Right lobe of liver (tissue), 6 donors: ENCODE results near the gene GPC6. TPM values are rescaled to one million over a fixed set of nuclear protein-coding genes. Genes with fewer than 3 reads are reported as not detected.

Experiments
- ATAC-seq, 4 donors: fragments of 200-7000 bp; cut with Tn5 transposase; one replicate each; pipeline ENCODE4 v1.9.1; 2020; ENCODE audit warnings: mild to moderate bottlenecking in 4 of 4, moderate library complexity in 4 of 4
- DNase-seq, 3 donors: peaks; one replicate each; pipeline ENCODE4 v3.0.0-alpha.2; 2020
- H3K27ac ChIP-seq, 3 donors: fragments of 200-600 bp; one replicate each; pipeline ENCODE4 v1.8.0; 2022
- H3K27me3 ChIP-seq, 2 donors: fragments of 200-600 bp; one replicate each; pipeline ENCODE4 v1.8.0; 2022
- H3K36me3 ChIP-seq, 4 donors: fragments of 200-600 bp; sonication (generic) in 1 of 4; one replicate each; pipeline versions ENCODE4 v1.5.1 to v1.8.0; 2017 to 2022; ENCODE audit warnings: control low read depth in 1 of 4
- H3K4me1 ChIP-seq, 4 donors: fragments of 200-600 bp; sonication (generic) in 1 of 4; one replicate each; pipeline versions ENCODE4 v1.5.1 to v1.8.0; 2017 to 2022; ENCODE audit warnings: control low read depth in 1 of 4
- H3K4me3 ChIP-seq, 3 donors: fragments of 200-600 bp; one replicate each; pipeline ENCODE4 v1.8.0; 2022
- H3K9me3 ChIP-seq, 4 donors: fragments of 200-600 bp; sonication (generic) in 1 of 4; one replicate each; pipeline versions ENCODE4 v1.5.1 to v1.8.0; 2017 to 2022; ENCODE audit warnings: control low read depth in 1 of 4
- CTCF ChIP-seq, 4 donors: fragments of 200-600 bp in 3 of 4; fragments of 450-650 bp in 1 of 4; IDR thresholded peaks; one replicate each; pipeline versions ENCODE4 v1.5.1 to v1.8.0; 2016 to 2022; ENCODE audit warnings: antibody characterized with exemption in 4 of 4, mild to moderate bottlenecking in 2 of 4
- POLR2A ChIP-seq: fragments of 450-650 bp; IDR thresholded peaks from one replicate; pipeline ENCODE4 v1.6.1; 2017; ENCODE audit warnings: antibody characterized with exemption, mild to moderate bottlenecking
- WGBS: methylation state at CpG from one replicate; pipeline ENCODE4 v1.1.6; 2018; ENCODE audit warnings: low coverage, low lambda C conversion rate; ENCODE audit not compliant: insufficient coverage; ENCODE audit errors: missing lambda C conversion rate; 5-methylcytosine and 5-hydroxymethylcytosine counted together
- intact Hi-C, 2 donors: fragments of 100-400 bp; cut with DNase I; formaldehyde crosslinking; loops; one replicate each; pipeline versions ENCODE4 v1.11.2 to v1.14.1; 2022
- total RNA-seq, 6 experiments: library from RNA; depleted of rRNA in 2 of 6; stranded (reverse); fragments of >200 nt in 2 of 6; fragmentation: NEBNext Ultra II Directional in 3 of 6; extraction: Animal tissue kit (Norgen Biotek cat#: 25700) in 3 of 6; gene quantifications; one replicate each; pipeline versions ENCODE4 v1.1.0 to v1.2.4, GENCODE V29; 2016 to 2023
- donor health status: DM: no; HTN: yes; CAD: no.
- donor health status: DM: no; HTN: no; CAD: no.
- donor health status: DM: no; HTN: no; CAD: no.
- donor health status: DM: no; HTN: yes; CAD: no.
- donor health status: DM: no; HTN: yes; CAD: no.

Gene GPC6
- total RNA-seq, 6 experiments from 2014 or later, result 18.6 to 30.1 (median 20.2) TPM

- DNase-seq (no peak), ATAC-seq (no peak)
- no peaks in the 10 kb centered on the region for H3K36me3 ChIP-seq
- no peaks in the 10 kb centered on the region for H3K9me3 ChIP-seq
- H3K4me3 ChIP-seq, result no peak overlapping the region
- WGBS, result 43% methylated on average over 4 of the region's 4 CpGs
- H3K27ac ChIP-seq, result no peak overlapping the region
- no peaks in the 10 kb centered on the region for H3K27me3 ChIP-seq
- H3K4me1 ChIP-seq, result no peaks in the 10 kb centered on the region
- TF ChIP-seq CTCF (IDR thresholded peaks at IDR 0.05) (no peak), POLR2A (no peak)
- intact Hi-C loops, result no loop called here
Observed at GRCh38 chr13:93848247-93848646, 621.6 kb downstream of the GPC6 start.

- no peaks in the 10 kb centered on the region for H3K4me1 ChIP-seq
- ATAC-seq, result no peak
- WGBS, result 52% methylated on average over 2 of the region's 2 CpGs
- no peak for DNase-seq
- no peak overlapping the region for H3K4me3 ChIP-seq
- H3K27ac ChIP-seq, result no peak overlapping the region
- no peaks in the 10 kb centered on the region for H3K9me3 ChIP-seq
- H3K27me3 ChIP-seq, result no peaks in the 10 kb centered on the region
- TF ChIP-seq POLR2A (no peak), CTCF (IDR thresholded peaks at IDR 0.05) (no peak)
- H3K36me3 ChIP-seq, result no peaks in the 10 kb centered on the region
- intact Hi-C loops, result no loop called here
Observed at GRCh38 chr13:93851236-93851635, 624.6 kb downstream of the GPC6 start.

- TF ChIP-seq POLR2A, result no peak
- TF ChIP-seq CTCF (IDR thresholded peaks at IDR 0.05), result no peak
- Histone ChIP-seq H3K36me3 (no peaks in the 10 kb centered on the region), H3K27me3 (no peaks in the 10 kb centered on the region), H3K4me3 (no peak overlapping the region), H3K9me3 (no peaks in the 10 kb centered on the region), H3K4me1 (no peaks in the 10 kb centered on the region), H3K27ac (no peak overlapping the region)
- 77% methylated on average over 5 of the region's 5 CpGs for WGBS
- DNase-seq (no peak), ATAC-seq (no peak)
- intact Hi-C loops, result no loop called here
Observed at GRCh38 chr13:93853912-93854311, 627.3 kb downstream of the GPC6 start.

GRCh38 chr13:93857126-93857525, 630.5 kb downstream of the GPC6 start:
- Histone ChIP-seq H3K4me3 (no peak overlapping the region), H3K9me3 (no peaks in the 10 kb centered on the region), H3K36me3 (no peaks in the 10 kb centered on the region), H3K4me1 (no peaks in the 10 kb centered on the region), H3K27me3 (no peaks in the 10 kb centered on the region), H3K27ac (no peak overlapping the region)
- DNase-seq (no peak), ATAC-seq (no peak)
- no peak for TF ChIP-seq POLR2A
- no peak for TF ChIP-seq CTCF (IDR thresholded peaks at IDR 0.05)
- intact Hi-C loops, result no loop called here

- intact Hi-C loops, result no loop called here
- Histone ChIP-seq H3K27me3 (no peaks in the 10 kb centered on the region), H3K9me3 (no peaks in the 10 kb centered on the region), H3K4me1 (no peaks in the 10 kb centered on the region), H3K4me3 (no peak overlapping the region), H3K36me3 (no peaks in the 10 kb centered on the region), H3K27ac (no peak overlapping the region)
- TF ChIP-seq CTCF (IDR thresholded peaks at IDR 0.05), result no peak
- no peak for TF ChIP-seq POLR2A
- ATAC-seq (no peak), DNase-seq (no peak)
- WGBS, result 90% methylated on average over 2 of the region's 2 CpGs
Observed at GRCh38 chr13:93859716-93860115, 633.1 kb downstream of the GPC6 start.
